BJ (cell line): ENCODE data around the gene NALCN. TPM values are rescaled to one million over a fixed set of nuclear protein-coding genes. Genes with fewer than 3 reads are reported as not detected.

ENCODE experiments used
- CTCF ChIA-PET: fragments of 350-600 bp; formaldehyde crosslinking; extraction: SDS; loops from one replicate; lab custom pipeline; 2021; ENCODE audit warnings: antibody characterized with exemption, inconsistent platforms; lab: Yijun Ruan, JAX
- POLR2A ChIA-PET: fragments of 300-600 bp; sonication (Branson Sonifier 250); formaldehyde crosslinking; extraction: SDS; loops from one replicate; lab custom pipeline; 2021; ENCODE audit warnings: antibody characterized with exemption; lab: Charles Lee
- DNase-seq: peaks from one replicate; pipeline ENCODE4 v3.0.0-alpha.2; 2011; ENCODE audit warnings: low read depth
- H3K27me3 ChIP-seq: 2 replicates; pipeline ENCODE4 v1.6.0; 2011; ENCODE audit warnings: low read length; ENCODE audit not compliant: control insufficient read depth, insufficient read depth
- H3K36me3 ChIP-seq: 2 replicates; pipeline ENCODE4 v1.5.1; 2011; ENCODE audit warnings: low read length; ENCODE audit not compliant: control insufficient read depth, insufficient read depth
- H3K4me3 ChIP-seq: 2 replicates; pipeline ENCODE4 v1.5.1; 2011; ENCODE audit warnings: low read depth, mild to moderate bottlenecking, control low read depth, low read length
- polyA plus RNA-seq: library from polyadenylated mRNA; depleted of rRNA; stranded (reverse); fragments of >200 nt; gene quantifications from 2 replicates; pipeline ENCODE4 v1.2.3, GENCODE V29; 2011
- TF ChIP-seq, protein P1 (sequence below): IDR thresholded peaks from 2 replicates; pipeline ENCODE4 v1.5.1; 2011; ENCODE audit warnings: low read depth, mild to moderate bottlenecking, control low read depth, inconsistent platforms, low read length, moderate library complexity; ENCODE audit not compliant: insufficient read depth

Gene NALCN
- polyA plus RNA-seq, 1 experiment, result 2.9 TPM

DNA sequence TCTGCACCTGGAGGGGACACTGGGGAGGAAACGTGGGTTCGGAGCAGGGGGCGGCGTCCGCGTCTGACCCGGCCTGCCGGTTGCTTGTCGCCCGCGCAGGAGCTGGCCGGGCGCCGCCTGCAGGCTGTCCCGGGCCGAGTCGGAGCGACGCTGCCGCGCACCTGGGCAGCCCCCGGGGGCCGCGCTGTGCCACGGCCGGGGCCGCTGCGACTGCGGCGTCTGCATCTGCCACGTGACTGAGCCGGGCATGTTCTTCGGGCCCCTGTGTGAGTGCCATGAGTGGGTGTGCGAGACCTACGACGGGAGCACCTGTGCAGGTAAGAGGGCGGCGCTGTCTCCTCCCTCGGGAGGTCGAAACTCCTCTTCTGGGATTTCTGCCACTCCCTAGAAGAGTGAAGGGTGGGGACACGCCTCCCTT, 37.5 kb upstream of the NALCN start:
- CTCF ChIA-PET, result interaction anchor here (0.8 to 1.0 kb wide), 2 partner anchors 13 to 24 kb away, joined by 3 read pairs; no protein-coding TSS in a partner anchor
- TF ChIP-seq, protein P1, sequence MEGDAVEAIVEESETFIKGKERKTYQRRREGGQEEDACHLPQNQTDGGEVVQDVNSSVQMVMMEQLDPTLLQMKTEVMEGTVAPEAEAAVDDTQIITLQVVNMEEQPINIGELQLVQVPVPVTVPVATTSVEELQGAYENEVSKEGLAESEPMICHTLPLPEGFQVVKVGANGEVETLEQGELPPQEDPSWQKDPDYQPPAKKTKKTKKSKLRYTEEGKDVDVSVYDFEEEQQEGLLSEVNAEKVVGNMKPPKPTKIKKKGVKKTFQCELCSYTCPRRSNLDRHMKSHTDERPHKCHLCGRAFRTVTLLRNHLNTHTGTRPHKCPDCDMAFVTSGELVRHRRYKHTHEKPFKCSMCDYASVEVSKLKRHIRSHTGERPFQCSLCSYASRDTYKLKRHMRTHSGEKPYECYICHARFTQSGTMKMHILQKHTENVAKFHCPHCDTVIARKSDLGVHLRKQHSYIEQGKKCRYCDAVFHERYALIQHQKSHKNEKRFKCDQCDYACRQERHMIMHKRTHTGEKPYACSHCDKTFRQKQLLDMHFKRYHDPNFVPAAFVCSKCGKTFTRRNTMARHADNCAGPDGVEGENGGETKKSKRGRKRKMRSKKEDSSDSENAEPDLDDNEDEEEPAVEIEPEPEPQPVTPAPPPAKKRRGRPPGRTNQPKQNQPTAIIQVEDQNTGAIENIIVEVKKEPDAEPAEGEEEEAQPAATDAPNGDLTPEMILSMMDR, result peak; percentile 32
- DNase-seq, result no peak
- no peaks in the 10 kb centered on the region for H3K36me3 ChIP-seq
- no peaks in the 10 kb centered on the region for H3K27me3 ChIP-seq
- H3K4me3 ChIP-seq, result peak overlapping the region; percentile 60
- POLR2A ChIA-PET, result no interaction called here

DNA sequence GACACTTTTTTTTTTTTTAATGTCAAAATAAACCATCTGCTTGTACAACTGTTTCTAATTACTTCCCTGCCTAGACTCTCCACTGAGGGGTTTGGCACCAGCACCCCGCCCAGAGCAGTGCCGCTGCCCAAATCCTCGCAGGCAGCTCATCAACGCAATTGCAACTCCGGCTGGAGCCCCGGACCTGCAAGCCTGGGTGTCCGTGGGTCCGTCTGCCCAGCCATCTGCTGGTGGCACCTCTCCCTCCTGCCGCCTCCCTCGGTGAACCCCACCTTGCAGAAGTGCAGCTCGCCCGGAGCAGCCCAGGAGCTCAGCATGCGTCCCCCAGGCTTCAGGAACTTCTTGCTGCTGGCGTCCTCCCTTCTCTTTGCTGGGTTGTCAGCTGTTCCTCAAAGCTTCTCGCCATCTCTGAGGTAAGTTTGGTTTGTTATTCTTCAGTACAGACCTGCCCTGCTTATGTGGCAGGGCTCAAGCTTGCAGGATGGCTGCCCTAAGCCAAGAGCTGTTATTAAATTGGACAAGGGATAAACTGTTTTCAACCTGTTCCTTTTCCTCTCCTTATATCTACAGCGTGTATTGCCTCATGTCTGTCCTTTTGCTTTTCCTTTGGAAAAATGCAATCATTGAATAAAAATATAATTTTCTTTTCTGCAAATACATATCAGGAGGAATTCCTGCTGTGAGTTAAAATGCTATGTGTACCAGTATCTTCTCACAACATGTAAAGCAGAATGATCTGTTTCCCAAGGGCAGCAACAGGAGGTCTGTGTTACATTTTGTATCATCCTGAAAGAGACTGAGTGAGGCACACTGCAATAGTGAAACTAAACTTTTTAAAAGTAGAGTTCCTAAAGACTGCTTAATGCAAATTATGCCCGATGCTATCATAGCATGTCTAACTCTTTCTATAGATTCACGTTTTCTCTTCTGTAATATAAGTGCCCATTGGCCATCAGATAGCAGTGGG, 36.5 kb upstream of the NALCN start, which contains the start of gene ITGBL1:
Gene ITGBL1, plus strand, starts transcription at position 157 of the 967 bp plus-strand sequence. Its CDS starts 159 bp downstream, at position 316.
- ChIA-PET CTCF (interaction anchor here (1.0 kb wide), 2 partner anchors 23 to 309 kb away, joined by 3 to 5 read pairs; no protein-coding TSS in a partner anchor), POLR2A (no interaction called here)
- no peak for DNase-seq
- H3K4me3 ChIP-seq, result peak within 1 kb of the TSS; percentile 60
- TF ChIP-seq, protein P1, result no peak
- no peaks in the 10 kb centered on the region for H3K27me3 ChIP-seq
- no peaks in the 10 kb centered on the region for H3K36me3 ChIP-seq

DNA sequence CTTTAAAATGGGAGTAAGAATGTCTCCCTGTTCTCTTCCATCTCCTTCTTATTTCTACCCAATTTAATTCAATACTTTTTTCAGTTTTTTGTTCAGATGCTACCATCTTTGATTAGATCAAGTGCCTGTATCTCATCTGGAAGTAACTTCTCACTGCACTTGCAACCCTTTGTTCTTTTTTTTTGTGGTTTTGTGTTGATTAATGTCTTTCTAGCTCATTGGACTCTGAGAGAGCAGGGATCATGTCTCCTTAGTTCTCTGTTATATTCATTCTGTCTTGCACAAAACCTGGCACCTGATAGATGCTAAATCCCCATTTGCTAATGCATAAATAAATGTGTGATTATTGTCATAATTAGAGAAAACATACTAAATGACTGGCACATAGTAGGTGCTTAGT, 35.3 kb upstream of the NALCN start:
- ChIA-PET POLR2A (no interaction called here), CTCF (interaction anchor here (0.6 to 1.0 kb wide), 3 partner anchors 20 to 1017 kb away, joined by 3 to 5 read pairs (median 3); no protein-coding TSS in a partner anchor)
- DNase-seq, result no peak
- Histone ChIP-seq H3K36me3 (no peaks in the 10 kb centered on the region), H3K27me3 (no peaks in the 10 kb centered on the region), H3K4me3 (no peak overlapping the region)
- TF ChIP-seq, protein P1, result no peak

DNA sequence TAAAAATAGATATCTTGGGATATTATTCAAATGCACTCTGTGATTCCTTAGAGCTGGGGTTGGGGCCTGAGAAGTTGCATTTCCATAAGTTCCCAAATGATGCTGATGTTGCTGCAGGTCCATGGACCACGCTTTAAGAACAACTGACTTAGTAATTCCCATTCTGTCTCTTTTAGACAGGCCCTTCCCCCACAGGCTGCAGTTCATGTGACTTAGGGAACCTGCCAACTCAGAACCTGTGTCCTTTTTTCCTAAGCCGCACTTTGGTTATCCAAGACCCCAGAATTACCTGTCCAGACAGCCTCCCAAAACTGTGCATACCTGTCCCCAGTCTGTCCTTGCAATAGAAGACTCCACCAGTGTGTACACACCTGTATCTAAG, 34.4 kb upstream of the NALCN start:
- Histone ChIP-seq H3K4me3 (no peak overlapping the region), H3K27me3 (no peaks in the 10 kb centered on the region), H3K36me3 (no peaks in the 10 kb centered on the region)
- no peak for DNase-seq
- TF ChIP-seq, protein P1, result no peak
- ChIA-PET CTCF (no interaction called here), POLR2A (no interaction called here)
